ENCODE data around the gene ABCD4.

The ABCD4 gene

DNA sequence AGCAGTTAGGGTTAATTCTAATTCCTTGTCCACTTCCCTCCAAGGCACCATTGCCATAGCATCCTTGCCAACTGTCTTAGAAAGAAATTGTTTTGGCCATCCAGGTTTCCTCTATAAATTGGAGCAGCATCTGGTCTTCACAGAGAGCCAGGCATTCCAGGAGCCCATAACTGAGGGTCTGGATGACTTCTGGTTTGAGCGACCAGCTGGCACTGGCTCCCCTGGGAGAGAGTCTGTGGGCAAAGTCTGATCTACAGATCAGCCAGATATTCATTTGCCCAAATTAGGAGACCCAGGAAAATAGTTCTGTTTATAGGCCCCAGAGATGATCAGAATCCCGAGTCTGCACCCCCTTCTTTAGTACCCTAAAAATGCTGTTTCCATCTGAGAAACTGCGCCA is 47.5 kb downstream of the ABCD4 start:
- no peak for DNase-seq
- Histone ChIP-seq H3K27ac (no peak overlapping the region), H3K9me3 (ENCODE audit: severe bottlenecking) (no peaks in the 10 kb centered on the region), H3K27me3 (ENCODE audit: insufficient read depth, low read depth, severe bottlenecking) (no peaks in the 10 kb centered on the region), H3K36me3 (no peaks in the 10 kb centered on the region), H3K4me3 (ENCODE audit: low read depth, low read length) (no peak overlapping the region)
- no peak for TF ChIP-seq CTCF (IDR thresholded peaks at IDR 0.05; ENCODE audit: low read depth, low read length)

DNA sequence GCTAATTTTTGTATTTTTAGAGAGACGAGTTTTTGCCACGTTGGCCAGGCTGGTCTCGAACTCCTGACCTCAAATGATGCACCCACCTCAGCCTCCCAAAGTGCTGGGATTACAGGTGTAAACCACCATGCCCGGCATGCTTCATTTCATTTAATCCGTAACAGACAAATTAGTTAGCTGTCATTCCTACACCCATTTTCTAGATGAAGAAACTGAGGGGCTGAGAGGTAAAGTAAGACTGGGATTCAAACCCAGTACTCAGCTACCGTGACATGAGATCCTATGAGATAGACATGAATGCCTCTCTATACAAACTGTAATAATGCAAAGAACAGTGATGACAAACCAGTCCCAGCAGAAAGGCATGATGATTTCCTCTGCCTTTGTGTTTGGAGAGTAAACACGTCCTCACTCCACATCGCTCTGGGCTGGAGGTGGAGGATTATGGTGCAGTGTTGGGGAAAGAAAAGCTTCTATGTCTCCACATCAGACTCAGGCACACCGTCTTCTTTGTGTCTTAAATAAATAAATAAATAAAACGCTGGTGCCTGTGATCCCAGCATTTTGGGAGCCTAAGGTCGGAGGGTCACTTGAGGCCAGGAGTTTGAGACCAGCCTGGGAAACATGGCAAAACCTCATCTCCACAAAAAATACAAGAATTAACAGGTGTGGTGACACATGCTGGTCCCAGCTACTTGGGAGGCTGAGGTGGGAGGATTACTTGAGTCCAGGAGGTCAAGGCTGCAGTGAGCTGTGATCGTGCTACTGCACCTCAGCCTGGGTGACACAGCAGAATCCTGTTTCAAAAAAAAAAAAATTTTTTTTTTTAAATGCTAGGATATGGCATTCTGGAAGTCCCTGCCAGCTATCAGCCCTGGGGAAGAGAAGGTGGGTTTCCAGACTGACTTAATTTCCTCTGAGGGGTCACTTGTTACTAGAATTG is 53.0 kb downstream of the ABCD4 start:
- no peak overlapping the region for H3K4me3 ChIP-seq (ENCODE audit: low read depth, low read length)
- DNase-seq, result no peak
- no peaks in the 10 kb centered on the region for H3K9me3 ChIP-seq (ENCODE audit: severe bottlenecking)
- H3K27ac ChIP-seq, result no peak overlapping the region
- no peak for TF ChIP-seq CTCF (IDR thresholded peaks at IDR 0.05; ENCODE audit: low read depth, low read length)
- H3K27me3 ChIP-seq (ENCODE audit: insufficient read depth, low read depth, severe bottlenecking), result no peaks in the 10 kb centered on the region
- no peaks in the 10 kb centered on the region for H3K36me3 ChIP-seq

DNA sequence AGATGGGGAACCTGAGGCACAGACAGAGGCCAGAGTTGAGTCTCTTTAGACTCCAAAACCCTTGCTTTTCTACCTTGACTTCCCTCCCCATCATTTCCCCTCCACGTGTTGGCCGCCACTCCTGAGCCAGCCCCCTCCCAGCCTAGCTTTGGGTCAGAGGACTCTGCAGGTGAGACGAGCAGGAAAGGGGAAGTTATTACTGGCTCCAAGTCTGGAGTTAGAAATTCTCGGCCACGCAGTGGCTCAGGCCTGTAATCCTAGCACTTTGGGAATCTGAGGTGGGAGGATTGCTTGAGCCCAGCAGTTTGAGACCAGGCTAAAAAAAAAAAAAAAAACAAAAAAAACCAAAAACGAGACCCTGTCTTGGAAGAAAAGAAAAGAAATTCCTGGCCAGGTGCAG is 54.7 kb downstream of the ABCD4 start:
- H3K27me3 ChIP-seq (ENCODE audit: insufficient read depth, low read depth, severe bottlenecking), result no peaks in the 10 kb centered on the region
- no peak for DNase-seq
- no peak overlapping the region for H3K4me3 ChIP-seq (ENCODE audit: low read depth, low read length)
- H3K9me3 ChIP-seq (ENCODE audit: severe bottlenecking), result no peaks in the 10 kb centered on the region
- no peak overlapping the region for H3K27ac ChIP-seq
- H3K36me3 ChIP-seq, result no peaks in the 10 kb centered on the region
- TF ChIP-seq CTCF (IDR thresholded peaks at IDR 0.05; ENCODE audit: low read depth, low read length), result no peak

- Histone ChIP-seq H3K4me3 (ENCODE audit: low read depth, low read length) (no peak overlapping the region; the same call in 1 of the 2 replicates), H3K9me3 (ENCODE audit: severe bottlenecking) (no peaks in the 10 kb centered on the region), H3K27me3 (ENCODE audit: insufficient read depth, low read depth, severe bottlenecking) (peaks cover 8% of the 10 kb centered on the region), H3K27ac (peak overlapping the region; percentile 42), H3K36me3 (no peaks in the 10 kb centered on the region)
- peak; percentile 68 for DNase-seq
- no peak for TF ChIP-seq CTCF (IDR thresholded peaks at IDR 0.05; ENCODE audit: low read depth, low read length)
Observed at GRCh38 chr14:74246542-74246941, 56.2 kb downstream of the ABCD4 start.

GRCh38 chr14:74245292-74245691 is 57.4 kb downstream of the ABCD4 start:
- no peak for DNase-seq
- Histone ChIP-seq H3K9me3 (ENCODE audit: severe bottlenecking) (peaks cover 1% of the 10 kb centered on the region), H3K4me3 (ENCODE audit: low read depth, low read length) (no peak overlapping the region), H3K27ac (no peak overlapping the region), H3K27me3 (ENCODE audit: insufficient read depth, low read depth, severe bottlenecking) (peaks cover 21% of the 10 kb centered on the region), H3K36me3 (no peaks in the 10 kb centered on the region)
- no peak for TF ChIP-seq CTCF (IDR thresholded peaks at IDR 0.05; ENCODE audit: low read depth, low read length)
